Heart left ventricle (tissue), 13 donors: ENCODE results near the gene RINL.

Experiments used
- POLR2A ChIP-seq, 2 donors: fragments of 450-650 bp; IDR thresholded peaks; one replicate each; pipeline ENCODE4 v1.6.1; 2017; ENCODE audit warnings: antibody characterized with exemption in 2 of 2, mild to moderate bottlenecking in 2 of 2, moderate library complexity in 2 of 2
- TF ChIP-seq, protein P1 (sequence below), 12 donors: fragments of 200-600 bp; sonication (generic) in 4 of 12; IDR thresholded peaks; one replicate each; pipeline versions ENCODE4 v1.5.0 to v1.8.0; 2018 to 2022; ENCODE audit warnings: antibody characterized with exemption in 12 of 12, mild to moderate bottlenecking in 5 of 12
- donor health status: ischemic (EF 13 %, LVEDD 7.1; RV severe dilation, severe dysfunction).
- donor health status: DM: no; HTN: yes; CAD: no.
- donor health status: DM: no; HTN: no; CAD: no.
- donor health status: ischemic (EF 25% LVEDD 6.9; RV normal size, moderate dysfunction).
- donor health status: ischemic (EF 25% LVEDD 5.7; RV mildly dilated, moderate dysfunction).
- donor health status: ischemic (EF 35%, LVEDD 5.7; RV mildly dilated, moderate dysfunction).
- donor health status: nonischemic (EF 11% LVEDD 7.7; RV severe dilation, severe dysfunction).
- donor health status: DM: yes; HTN: yes; CAD: no.
- donor health status: PGD.
- donor health status: ischemic (EF 29% LVEDD 5.4; RV normal size, mild dysfunction).
- donor health status: nonischemic (EF 23%, LVEDD 6.1; RV moderate dilation, normal function).

DNA sequence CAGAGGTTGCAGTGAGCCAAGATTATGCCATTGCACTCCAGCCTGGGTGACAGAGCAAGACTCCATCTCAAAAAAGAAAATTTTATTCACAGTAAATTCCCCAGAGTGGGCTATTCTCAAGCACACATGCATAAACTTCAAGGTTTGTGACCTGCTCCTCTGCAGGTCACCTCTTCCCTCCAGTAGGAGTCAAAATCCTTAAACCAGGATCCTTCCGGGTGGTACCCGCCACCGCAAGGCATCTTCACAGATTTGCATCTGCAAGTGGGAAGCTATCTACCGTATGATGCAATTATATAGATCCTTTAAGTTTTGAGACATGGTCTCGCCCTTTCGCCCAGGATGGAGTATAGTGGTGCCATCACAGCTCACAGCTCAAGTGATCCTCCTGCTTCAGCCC, 43.5 kb downstream of the RINL start:
- TF ChIP-seq, protein P1, sequence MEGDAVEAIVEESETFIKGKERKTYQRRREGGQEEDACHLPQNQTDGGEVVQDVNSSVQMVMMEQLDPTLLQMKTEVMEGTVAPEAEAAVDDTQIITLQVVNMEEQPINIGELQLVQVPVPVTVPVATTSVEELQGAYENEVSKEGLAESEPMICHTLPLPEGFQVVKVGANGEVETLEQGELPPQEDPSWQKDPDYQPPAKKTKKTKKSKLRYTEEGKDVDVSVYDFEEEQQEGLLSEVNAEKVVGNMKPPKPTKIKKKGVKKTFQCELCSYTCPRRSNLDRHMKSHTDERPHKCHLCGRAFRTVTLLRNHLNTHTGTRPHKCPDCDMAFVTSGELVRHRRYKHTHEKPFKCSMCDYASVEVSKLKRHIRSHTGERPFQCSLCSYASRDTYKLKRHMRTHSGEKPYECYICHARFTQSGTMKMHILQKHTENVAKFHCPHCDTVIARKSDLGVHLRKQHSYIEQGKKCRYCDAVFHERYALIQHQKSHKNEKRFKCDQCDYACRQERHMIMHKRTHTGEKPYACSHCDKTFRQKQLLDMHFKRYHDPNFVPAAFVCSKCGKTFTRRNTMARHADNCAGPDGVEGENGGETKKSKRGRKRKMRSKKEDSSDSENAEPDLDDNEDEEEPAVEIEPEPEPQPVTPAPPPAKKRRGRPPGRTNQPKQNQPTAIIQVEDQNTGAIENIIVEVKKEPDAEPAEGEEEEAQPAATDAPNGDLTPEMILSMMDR (IDR thresholded peaks at IDR 0.05) = no peak
- no peak for TF ChIP-seq POLR2A (IDR thresholded peaks at IDR 0.05)
